Measurements from ENCODE around the gene KLHL20. TPM values are rescaled to one million over a fixed set of nuclear protein-coding genes. Genes with fewer than 3 reads are reported as not detected.
"Not testable (repeated sequence)": the region's sequence is repeated elsewhere in the genome, so short reads cannot be mapped to it uniquely, and the experiment has no call there.

Gene KLHL20
- total RNA-seq, 1 donor from 2014 or later = 26.6 TPM

- H3K4me1 ChIP-seq (ENCODE audit: control insufficient read depth in 3 of 3, insufficient read depth in 3 of 3, low read length in 3 of 3) = no peaks in the 10 kb centered on the region
- H3K27ac ChIP-seq (ENCODE audit: low read depth, low read length) = no peak overlapping the region
- H3K9me3 ChIP-seq (ENCODE audit: control insufficient read depth in 3 of 3, low read length in 3 of 3) = no peaks in the 10 kb centered on the region
- H3K9ac ChIP-seq (ENCODE audit: low read depth in 1 of 3, low read length in 3 of 3) = no peak overlapping the region
- no peaks in the 10 kb centered on the region for H3K36me3 ChIP-seq (ENCODE audit: control insufficient read depth in 3 of 3, insufficient read depth in 3 of 3, low read length in 3 of 3)
- no peaks in the 10 kb centered on the region for H3K27me3 ChIP-seq (ENCODE audit: control insufficient read depth in 3 of 3, insufficient read depth in 3 of 3, low read length in 3 of 3)
- no peak overlapping the region for H3K4me3 ChIP-seq (ENCODE audit: low read length in 3 of 3)
Measured at GRCh38 chr1:173693238-173693637, 21.5 kb upstream of the KLHL20 start.

- H3K4me1 ChIP-seq (ENCODE audit: control insufficient read depth in 3 of 3, insufficient read depth in 3 of 3, low read length in 3 of 3); H3K27ac ChIP-seq (ENCODE audit: low read depth, low read length); H3K4me3 ChIP-seq (ENCODE audit: low read length in 3 of 3); H3K36me3 ChIP-seq (ENCODE audit: control insufficient read depth in 3 of 3, insufficient read depth in 3 of 3, low read length in 3 of 3); H3K9ac ChIP-seq (ENCODE audit: low read depth in 1 of 3, low read length in 3 of 3); H3K9me3 ChIP-seq (ENCODE audit: control insufficient read depth in 3 of 3, low read length in 3 of 3); H3K27me3 ChIP-seq (ENCODE audit: control insufficient read depth in 3 of 3, insufficient read depth in 3 of 3, low read length in 3 of 3): not testable (repeated sequence)
Measured at GRCh38 chr1:173701299-173701698, 13.5 kb upstream of the KLHL20 start.

- Histone ChIP-seq H3K27ac (ENCODE audit: low read depth, low read length) (no peak overlapping the region), H3K9ac (ENCODE audit: low read depth in 1 of 3, low read length in 3 of 3) (no peak overlapping the region), H3K4me1 (ENCODE audit: control insufficient read depth in 3 of 3, insufficient read depth in 3 of 3, low read length in 3 of 3) (no peaks in the 10 kb centered on the region), H3K4me3 (ENCODE audit: low read length in 3 of 3) (no peak overlapping the region), H3K27me3 (ENCODE audit: control insufficient read depth in 3 of 3, insufficient read depth in 3 of 3, low read length in 3 of 3) (no peaks in the 10 kb centered on the region), H3K36me3 (ENCODE audit: control insufficient read depth in 3 of 3, insufficient read depth in 3 of 3, low read length in 3 of 3) (no peaks in the 10 kb centered on the region), H3K9me3 (ENCODE audit: control insufficient read depth in 3 of 3, low read length in 3 of 3) (no peaks in the 10 kb centered on the region)
Measured at GRCh38 chr1:173702736-173703135, 12.0 kb upstream of the KLHL20 start.

- Histone ChIP-seq H3K36me3 (ENCODE audit: control insufficient read depth in 3 of 3, insufficient read depth in 3 of 3, low read length in 3 of 3) (no peaks in the 10 kb centered on the region), H3K9ac (ENCODE audit: low read depth in 1 of 3, low read length in 3 of 3) (no peak overlapping the region), H3K9me3 (ENCODE audit: control insufficient read depth in 3 of 3, low read length in 3 of 3) (no peaks in the 10 kb centered on the region), H3K27me3 (ENCODE audit: control insufficient read depth in 3 of 3, insufficient read depth in 3 of 3, low read length in 3 of 3) (peaks cover 0 to 5% (median 3%) of the 10 kb centered on the region in 3 donors), H3K27ac (ENCODE audit: low read depth, low read length) (no peak overlapping the region), H3K4me3 (ENCODE audit: low read length in 3 of 3) (no peak overlapping the region), H3K4me1 (ENCODE audit: control insufficient read depth in 3 of 3, insufficient read depth in 3 of 3, low read length in 3 of 3) (no peaks in the 10 kb centered on the region)
Measured at GRCh38 chr1:173705117-173705516, 9.7 kb upstream of the KLHL20 start.

- no peak overlapping the region for H3K27ac ChIP-seq (ENCODE audit: low read depth, low read length)
- H3K4me3 ChIP-seq (ENCODE audit: low read length in 3 of 3) = no peak overlapping the region
- no peaks in the 10 kb centered on the region for H3K36me3 ChIP-seq (ENCODE audit: control insufficient read depth in 3 of 3, insufficient read depth in 3 of 3, low read length in 3 of 3)
- no peaks in the 10 kb centered on the region for H3K9me3 ChIP-seq (ENCODE audit: control insufficient read depth in 3 of 3, low read length in 3 of 3)
- H3K9ac ChIP-seq (ENCODE audit: low read depth in 1 of 3, low read length in 3 of 3) = no peak overlapping the region
- H3K4me1 ChIP-seq (ENCODE audit: control insufficient read depth in 3 of 3, insufficient read depth in 3 of 3, low read length in 3 of 3) = no peaks in the 10 kb centered on the region
- H3K27me3 ChIP-seq (ENCODE audit: control insufficient read depth in 3 of 3, insufficient read depth in 3 of 3, low read length in 3 of 3) = peaks cover 6 to 11% (median 8%) of the 10 kb centered on the region in 3 donors
Measured at GRCh38 chr1:173708787-173709186, 6.0 kb upstream of the KLHL20 start.

GRCh38 chr1:173714441-173714758, 381 bp upstream of the KLHL20 start:
- H3K4me1 ChIP-seq (ENCODE audit: control insufficient read depth in 3 of 3, insufficient read depth in 3 of 3, low read length in 3 of 3) = peaks cover 5 to 13% (median 6%) of the 10 kb centered on the region in 3 donors
- H3K9ac ChIP-seq (ENCODE audit: low read depth in 1 of 3, low read length in 3 of 3) = peak overlapping the region; percentile 90 to 96 (median 96)

GRCh38 chr1:173715538-173715844, 710 bp downstream of the KLHL20 start:
- Histone ChIP-seq H3K27ac (ENCODE audit: low read depth, low read length) (peak overlapping the region; percentile 84), H3K27me3 (ENCODE audit: control insufficient read depth in 3 of 3, insufficient read depth in 3 of 3, low read length in 3 of 3) (peaks cover 0 to 6% (median 3%) of the 10 kb centered on the region in 3 donors), H3K4me3 (ENCODE audit: low read length in 3 of 3) (peak overlapping the region; percentile 84 to 93 (median 91)), H3K9ac (ENCODE audit: low read depth in 1 of 3, low read length in 3 of 3) (peak overlapping the region; percentile 90 to 96 (median 96)), H3K9me3 (ENCODE audit: control insufficient read depth in 3 of 3, low read length in 3 of 3) (no peaks in the 10 kb centered on the region), H3K4me1 (ENCODE audit: control insufficient read depth in 3 of 3, insufficient read depth in 3 of 3, low read length in 3 of 3) (peaks cover 5 to 13% (median 6%) of the 10 kb centered on the region in 3 donors), H3K36me3 (ENCODE audit: control insufficient read depth in 3 of 3, insufficient read depth in 3 of 3, low read length in 3 of 3) (peaks cover 0 to 3% (median 0%) of the 10 kb centered on the region in 3 donors)

More at GRCh38 chr1:173714441-173714758, 381 bp upstream of the KLHL20 start:
- Histone ChIP-seq H3K36me3 (ENCODE audit: control insufficient read depth in 3 of 3, insufficient read depth in 3 of 3, low read length in 3 of 3) (peaks cover 0 to 3% (median 0%) of the 10 kb centered on the region in 3 donors), H3K9me3 (ENCODE audit: control insufficient read depth in 3 of 3, low read length in 3 of 3) (no peaks in the 10 kb centered on the region), H3K27me3 (ENCODE audit: control insufficient read depth in 3 of 3, insufficient read depth in 3 of 3, low read length in 3 of 3) (peaks cover 3 to 8% (median 6%) of the 10 kb centered on the region in 3 donors), H3K4me3 (ENCODE audit: low read length in 3 of 3) (peak overlapping the region; percentile 84 to 93 (median 91)), H3K27ac (ENCODE audit: low read depth, low read length) (peak overlapping the region; percentile 84)

- no peaks in the 10 kb centered on the region for H3K9me3 ChIP-seq (ENCODE audit: control insufficient read depth in 3 of 3, low read length in 3 of 3)
- no peak overlapping the region for H3K9ac ChIP-seq (ENCODE audit: low read depth in 1 of 3, low read length in 3 of 3)
- no peaks in the 10 kb centered on the region for H3K27me3 ChIP-seq (ENCODE audit: control insufficient read depth in 3 of 3, insufficient read depth in 3 of 3, low read length in 3 of 3)
- peaks cover 5 to 13% (median 6%) of the 10 kb centered on the region in 3 donors for H3K4me1 ChIP-seq (ENCODE audit: control insufficient read depth in 3 of 3, insufficient read depth in 3 of 3, low read length in 3 of 3)
- H3K27ac ChIP-seq (ENCODE audit: low read depth, low read length) = no peak overlapping the region
- peaks cover 0 to 4% (median 0%) of the 10 kb centered on the region in 3 donors for H3K36me3 ChIP-seq (ENCODE audit: control insufficient read depth in 3 of 3, insufficient read depth in 3 of 3, low read length in 3 of 3)
- H3K4me3 ChIP-seq (ENCODE audit: low read length in 3 of 3) = no peak overlapping the region
Measured at GRCh38 chr1:173717238-173717637, 2.5 kb downstream of the KLHL20 start.

- H3K4me3 ChIP-seq (ENCODE audit: low read length in 3 of 3); H3K4me1 ChIP-seq (ENCODE audit: control insufficient read depth in 3 of 3, insufficient read depth in 3 of 3, low read length in 3 of 3); H3K9ac ChIP-seq (ENCODE audit: low read depth in 1 of 3, low read length in 3 of 3); H3K27ac ChIP-seq (ENCODE audit: low read depth, low read length); H3K9me3 ChIP-seq (ENCODE audit: control insufficient read depth in 3 of 3, low read length in 3 of 3); H3K27me3 ChIP-seq (ENCODE audit: control insufficient read depth in 3 of 3, insufficient read depth in 3 of 3, low read length in 3 of 3): not testable (repeated sequence)
- peaks cover 3 to 11% (median 6%) of the 10 kb centered on the region in 3 donors for H3K36me3 ChIP-seq (ENCODE audit: control insufficient read depth in 3 of 3, insufficient read depth in 3 of 3, low read length in 3 of 3)
Measured at GRCh38 chr1:173731331-173731730, 16.6 kb downstream of the KLHL20 start.

- Histone ChIP-seq H3K27me3 (ENCODE audit: control insufficient read depth in 3 of 3, insufficient read depth in 3 of 3, low read length in 3 of 3) (no peaks in the 10 kb centered on the region), H3K4me1 (ENCODE audit: control insufficient read depth in 3 of 3, insufficient read depth in 3 of 3, low read length in 3 of 3) (peaks cover 0 to 6% (median 0%) of the 10 kb centered on the region in 3 donors), H3K9me3 (ENCODE audit: control insufficient read depth in 3 of 3, low read length in 3 of 3) (no peaks in the 10 kb centered on the region), H3K36me3 (ENCODE audit: control insufficient read depth in 3 of 3, insufficient read depth in 3 of 3, low read length in 3 of 3) (peaks cover 3 to 10% (median 6%) of the 10 kb centered on the region in 3 donors), H3K9ac (ENCODE audit: low read depth in 1 of 3, low read length in 3 of 3) (no peak overlapping the region), H3K4me3 (ENCODE audit: low read length in 3 of 3) (no peak overlapping the region), H3K27ac (ENCODE audit: low read depth, low read length) (no peak overlapping the region)
Measured at GRCh38 chr1:173733912-173734311, 19.1 kb downstream of the KLHL20 start.

GRCh38 chr1:173736104-173736503, 21.3 kb downstream of the KLHL20 start:
- not testable (repeated sequence) for H3K27me3 ChIP-seq (ENCODE audit: control insufficient read depth in 3 of 3, insufficient read depth in 3 of 3, low read length in 3 of 3); H3K27ac ChIP-seq (ENCODE audit: low read depth, low read length); H3K4me1 ChIP-seq (ENCODE audit: control insufficient read depth in 3 of 3, insufficient read depth in 3 of 3, low read length in 3 of 3); H3K9me3 ChIP-seq (ENCODE audit: control insufficient read depth in 3 of 3, low read length in 3 of 3); H3K9ac ChIP-seq (ENCODE audit: low read depth in 1 of 3, low read length in 3 of 3); H3K4me3 ChIP-seq (ENCODE audit: low read length in 3 of 3)
- H3K36me3 ChIP-seq (ENCODE audit: control insufficient read depth in 3 of 3, insufficient read depth in 3 of 3, low read length in 3 of 3) = peaks cover 3 to 10% (median 6%) of the 10 kb centered on the region in 3 donors
